HepG2 (cell line): ENCODE results near the gene RBBP5.

ENCODE experiments used
- ATF2 ChIP-seq: sonication (generic); formaldehyde crosslinking; IDR thresholded peaks from 2 replicates; pipeline ENCODE4 v1.4.0; 2020; ENCODE audit warnings: missing genetic modification reagents
- POLR2A ChIP-seq, 2 experiments: IDR thresholded peaks; 2 replicates each; pipeline ENCODE4 v1.6.1; 2011; ENCODE audit warnings: low read depth in 2 of 2, low read length in 2 of 2, mild to moderate bottlenecking in 1 of 2, moderate library complexity in 1 of 2; ENCODE audit not compliant: insufficient read depth in 1 of 2
- SNRNP70 ChIP-seq: fragments of 200-400 bp; formaldehyde crosslinking; IDR thresholded peaks from 2 replicates; pipeline ENCODE4 v1.6.1; 2017; ENCODE audit warnings: mild to moderate bottlenecking, low read depth, low read length, moderate library complexity
- TMF1 ChIP-seq: sonication (generic); formaldehyde crosslinking; IDR thresholded peaks from 2 replicates; pipeline ENCODE4 v1.8.1; 2022; ENCODE audit warnings: low read depth, missing genetic modification reagents
- ZNF703 ChIP-seq: sonication (generic); formaldehyde crosslinking; IDR thresholded peaks from 2 replicates; pipeline ENCODE4 v1.5.1; 2020; ENCODE audit warnings: missing genetic modification reagents, mild to moderate bottlenecking, moderate library complexity, borderline replicate concordance
- ZZZ3 ChIP-seq: sonication (generic); formaldehyde crosslinking; IDR thresholded peaks from 2 replicates; pipeline ENCODE4 v1.4.0; 2020; ENCODE audit warnings: missing genetic modification reagents, mild to moderate bottlenecking, borderline replicate concordance
- TF ChIP-seq, protein P1 (sequence below): sonication (generic); formaldehyde crosslinking; IDR thresholded peaks from 2 replicates; pipeline ENCODE4 v1.5.0; 2020; ENCODE audit warnings: mild to moderate bottlenecking, missing genetic modification reagents, moderate library complexity

DNA sequence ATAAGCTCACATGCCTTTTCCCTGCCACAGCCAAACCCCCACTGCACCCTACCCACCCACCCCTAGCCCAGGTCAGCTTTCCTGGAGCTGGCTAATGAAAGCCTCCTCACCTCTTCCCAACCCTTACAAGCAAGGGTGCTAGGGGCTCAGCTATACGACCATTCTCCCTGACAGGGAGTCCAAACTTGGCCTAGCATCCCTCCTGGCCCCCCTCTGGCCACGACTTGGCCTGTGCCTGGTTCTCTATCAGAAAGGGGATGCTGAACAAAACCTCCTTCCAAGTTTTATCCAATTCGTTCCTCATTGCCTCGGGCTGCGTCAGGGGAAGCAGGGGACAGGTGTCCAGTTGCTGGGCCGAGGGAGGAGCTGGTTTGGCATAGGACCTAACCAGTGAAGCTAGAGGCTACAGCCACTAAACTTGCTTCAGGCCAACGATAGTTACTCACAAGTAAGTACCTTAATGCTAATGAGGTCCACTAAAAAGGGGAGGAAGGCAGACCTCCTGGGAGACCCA, 46.1 kb downstream of the RBBP5 start:
- TF ChIP-seq, protein P1, sequence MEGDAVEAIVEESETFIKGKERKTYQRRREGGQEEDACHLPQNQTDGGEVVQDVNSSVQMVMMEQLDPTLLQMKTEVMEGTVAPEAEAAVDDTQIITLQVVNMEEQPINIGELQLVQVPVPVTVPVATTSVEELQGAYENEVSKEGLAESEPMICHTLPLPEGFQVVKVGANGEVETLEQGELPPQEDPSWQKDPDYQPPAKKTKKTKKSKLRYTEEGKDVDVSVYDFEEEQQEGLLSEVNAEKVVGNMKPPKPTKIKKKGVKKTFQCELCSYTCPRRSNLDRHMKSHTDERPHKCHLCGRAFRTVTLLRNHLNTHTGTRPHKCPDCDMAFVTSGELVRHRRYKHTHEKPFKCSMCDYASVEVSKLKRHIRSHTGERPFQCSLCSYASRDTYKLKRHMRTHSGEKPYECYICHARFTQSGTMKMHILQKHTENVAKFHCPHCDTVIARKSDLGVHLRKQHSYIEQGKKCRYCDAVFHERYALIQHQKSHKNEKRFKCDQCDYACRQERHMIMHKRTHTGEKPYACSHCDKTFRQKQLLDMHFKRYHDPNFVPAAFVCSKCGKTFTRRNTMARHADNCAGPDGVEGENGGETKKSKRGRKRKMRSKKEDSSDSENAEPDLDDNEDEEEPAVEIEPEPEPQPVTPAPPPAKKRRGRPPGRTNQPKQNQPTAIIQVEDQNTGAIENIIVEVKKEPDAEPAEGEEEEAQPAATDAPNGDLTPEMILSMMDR (CRISPR knock-in tag): no peak
- no peak for TF ChIP-seq SNRNP70
- TF ChIP-seq ZZZ3 (CRISPR knock-in tag): no peak
- no peak for TF ChIP-seq POLR2A (IDR thresholded peaks at IDR 0.05; ENCODE audit: insufficient read depth in 1 of 2, low read depth in 2 of 2, low read length in 2 of 2)
- no peak for TF ChIP-seq ZNF703 (CRISPR knock-in tag)
- no peak for TF ChIP-seq ATF2 (CRISPR knock-in tag)
- TF ChIP-seq TMF1: no peak
